DMS153 (cell line): Measurements from ENCODE around the gene RANBP2.

Experiments used
- DNase-seq: peaks from one replicate; lab custom pipeline; 2025; lab: John Stamatoyannopoulos, UW

The RANBP2 gene

GRCh38 chr2:108778857-108779256 lies 59.6 kb downstream of the RANBP2 start:
- no peak for DNase-seq

GRCh38 chr2:108786008-108786353 lies 66.7 kb downstream of the RANBP2 start:
- no peak for DNase-seq

DNA sequence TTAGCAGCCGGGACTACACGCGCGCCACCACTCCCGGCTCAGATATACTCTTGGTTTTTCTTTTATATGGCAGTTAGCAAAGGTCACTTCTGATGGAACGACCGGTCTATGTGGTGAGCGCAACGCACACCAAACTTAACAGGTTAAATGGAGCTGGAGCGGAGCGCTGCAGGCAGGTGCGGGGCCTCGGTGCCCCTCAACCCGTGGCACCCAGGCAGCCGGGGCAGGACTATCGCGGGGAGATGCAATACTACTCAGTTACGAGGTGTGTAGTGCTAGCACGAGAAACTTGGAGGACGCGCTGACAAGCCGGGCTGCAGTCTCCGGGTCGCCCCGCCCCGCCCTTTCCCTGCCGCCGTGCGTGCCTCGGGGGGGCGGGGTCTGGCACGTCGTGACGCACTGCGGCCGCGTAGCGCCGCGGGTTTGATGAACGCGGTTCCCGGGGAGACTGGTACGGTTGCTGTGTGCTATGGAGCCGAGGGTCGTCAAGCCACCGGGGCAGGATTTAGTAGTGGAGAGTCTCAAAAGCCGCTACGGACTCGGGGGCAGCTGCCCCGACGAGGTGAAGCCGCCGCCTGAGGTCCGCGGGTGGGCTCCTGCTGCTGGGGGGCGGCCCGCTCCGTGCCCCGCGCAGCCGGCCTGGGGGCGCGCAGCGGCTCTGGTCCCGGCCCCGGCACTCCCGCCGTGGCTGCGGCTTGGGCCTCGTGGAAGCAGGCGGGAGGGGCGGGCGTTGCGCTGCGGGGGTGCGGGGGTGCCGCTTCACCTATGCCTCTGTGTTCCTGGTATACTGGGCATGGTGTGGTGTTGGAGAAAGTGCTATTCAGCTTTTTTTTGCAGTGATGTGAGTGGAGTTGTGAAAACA lies 67.3 kb downstream of the RANBP2 start, which contains the start of gene CCDC138:
CCDC138 (plus strand) TSS at position 418 of the 862 bp plus-strand sequence; CDS start at position 470, 52 bp downstream.
- DNase-seq, result peak; percentile 75

GRCh38 chr2:108787216-108787541 lies 67.9 kb downstream of the RANBP2 start:
- no peak for DNase-seq

- no peak for DNase-seq
These were observed 83.9 kb downstream of the RANBP2 start for GRCh38 chr2:108803045-108803736.

GRCh38 chr2:108805032-108805431 lies 85.8 kb downstream of the RANBP2 start:
- no peak for DNase-seq

- no peak for DNase-seq
These were observed 86.5 kb downstream of the RANBP2 start for GRCh38 chr2:108805782-108806181.

DNA sequence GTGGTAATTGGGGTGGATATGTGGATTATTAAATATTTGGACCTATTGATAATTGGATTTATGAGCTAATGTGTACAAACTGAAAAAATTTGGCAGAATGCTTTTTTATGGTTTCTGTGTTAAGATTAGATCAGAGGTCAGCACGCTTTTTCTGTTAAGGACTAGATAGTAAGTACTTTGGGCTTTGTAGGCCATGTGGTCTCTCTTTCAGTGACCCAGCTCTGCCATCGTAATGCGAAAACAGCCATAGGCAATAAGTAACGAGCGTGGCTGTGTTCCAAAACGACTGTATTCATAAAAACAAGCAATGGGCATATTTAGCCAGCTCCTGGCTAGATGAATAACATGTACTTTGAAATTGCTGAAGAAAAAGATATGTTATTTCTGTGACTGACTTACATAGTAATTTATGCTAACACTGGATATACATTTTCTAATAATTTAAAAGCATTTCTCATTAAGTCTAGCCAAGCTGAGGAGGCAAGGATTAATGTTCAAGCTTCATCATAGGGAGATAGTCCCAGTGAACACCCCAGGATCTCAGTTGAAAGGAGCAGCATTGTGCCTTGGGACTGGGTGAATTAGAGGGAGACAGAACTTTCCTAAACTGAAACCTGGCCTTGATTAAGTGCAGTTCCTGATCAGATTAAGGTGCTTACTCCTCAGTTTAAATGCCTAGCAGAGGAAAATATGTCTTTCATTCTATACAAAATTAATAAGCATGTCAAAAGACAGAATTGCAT lies 87.3 kb downstream of the RANBP2 start:
- no peak for DNase-seq

GRCh38 chr2:108809936-108810335 lies 90.7 kb downstream of the RANBP2 start:
- DNase-seq, result no peak

DNA sequence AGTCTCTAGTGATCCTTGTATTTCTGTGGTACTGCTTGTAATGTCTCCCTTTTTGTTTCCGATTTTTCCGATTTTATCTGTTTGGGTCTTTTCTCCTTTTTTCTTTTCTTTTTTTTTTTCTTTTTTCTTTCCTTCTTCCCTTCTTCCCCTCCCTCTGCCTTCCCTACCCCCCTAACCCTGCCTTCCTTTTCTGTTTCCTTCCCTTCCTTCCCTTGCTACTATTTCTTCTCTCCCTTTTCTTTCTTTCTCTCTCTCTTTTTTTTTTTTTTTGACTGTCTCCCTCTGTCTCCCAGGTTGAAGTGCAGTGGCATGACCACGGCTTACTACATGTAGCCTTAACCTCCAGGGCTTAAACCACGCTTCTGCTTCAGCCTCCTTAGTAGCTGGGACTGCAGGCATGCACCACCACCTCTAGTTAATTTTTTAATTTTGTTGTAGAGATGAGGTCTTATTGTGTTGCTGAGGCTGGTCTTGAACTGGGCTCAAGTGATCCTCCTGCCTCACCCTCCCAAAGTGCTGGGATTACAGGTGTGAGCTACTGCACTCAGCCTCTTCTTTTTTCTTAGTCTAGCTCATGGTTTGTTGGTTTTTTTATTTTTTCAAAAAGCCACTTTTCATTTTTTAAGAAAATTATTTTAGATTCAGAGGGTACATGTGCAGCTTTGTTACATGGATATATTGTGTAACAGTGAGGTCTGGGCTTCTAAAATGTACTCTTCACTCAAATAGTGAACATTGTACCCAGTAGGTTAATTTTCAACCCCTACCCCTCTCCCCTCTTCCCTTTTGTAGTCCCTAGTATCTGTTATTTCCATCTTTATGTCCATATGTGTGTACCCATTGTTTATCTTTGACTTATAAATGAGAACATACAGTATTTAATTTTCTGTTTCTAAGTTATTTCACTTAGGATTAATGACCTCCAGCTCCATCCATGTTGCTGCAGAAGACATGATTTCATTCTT lies 92.0 kb downstream of the RANBP2 start:
- no peak for DNase-seq

GRCh38 chr2:108813732-108814131 lies 94.5 kb downstream of the RANBP2 start:
- DNase-seq, result no peak

- DNase-seq, result no peak
These were observed 101.2 kb downstream of the RANBP2 start for GRCh38 chr2:108820482-108820881.

GRCh38 chr2:108823286-108823685 lies 104.0 kb downstream of the RANBP2 start:
- no peak for DNase-seq

DNA sequence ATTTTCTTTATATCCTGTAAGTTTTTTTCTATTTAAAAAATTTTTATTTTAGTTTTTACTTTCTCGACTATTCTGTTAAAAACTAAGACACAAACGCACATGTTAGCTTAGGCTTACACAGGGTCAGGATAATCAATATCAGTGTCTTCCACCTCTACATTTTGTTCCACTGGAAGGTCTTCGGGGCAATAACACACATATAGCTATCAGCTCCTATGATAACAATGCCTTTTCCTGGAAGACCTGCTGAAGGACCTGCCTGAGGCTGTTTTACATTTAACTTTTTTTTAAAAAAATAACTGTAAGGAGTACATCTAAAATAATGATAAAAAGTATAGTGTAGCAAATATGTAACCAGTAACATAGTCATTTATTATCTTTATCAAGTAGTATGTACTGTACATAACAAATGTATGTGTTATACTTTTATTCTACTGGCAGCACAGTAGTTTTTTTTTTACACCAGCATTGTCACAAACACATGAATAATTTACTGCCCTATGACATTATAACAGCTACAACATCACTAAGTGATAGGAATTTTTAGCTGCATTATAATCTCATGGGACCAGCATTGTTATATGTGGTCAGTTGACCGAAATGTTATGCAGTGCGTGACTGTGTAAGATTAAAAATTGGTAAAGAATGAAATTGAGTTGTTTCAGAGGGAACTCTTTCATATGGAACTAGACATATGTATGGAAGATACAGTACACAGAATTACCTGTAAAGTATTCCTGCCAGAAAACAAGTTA lies 105.2 kb downstream of the RANBP2 start:
- no peak for DNase-seq

- DNase-seq, result no peak
These were observed 106.0 kb downstream of the RANBP2 start for GRCh38 chr2:108825254-108825653.

GRCh38 chr2:108825736-108826135 lies 106.5 kb downstream of the RANBP2 start:
- DNase-seq, result no peak

DNA sequence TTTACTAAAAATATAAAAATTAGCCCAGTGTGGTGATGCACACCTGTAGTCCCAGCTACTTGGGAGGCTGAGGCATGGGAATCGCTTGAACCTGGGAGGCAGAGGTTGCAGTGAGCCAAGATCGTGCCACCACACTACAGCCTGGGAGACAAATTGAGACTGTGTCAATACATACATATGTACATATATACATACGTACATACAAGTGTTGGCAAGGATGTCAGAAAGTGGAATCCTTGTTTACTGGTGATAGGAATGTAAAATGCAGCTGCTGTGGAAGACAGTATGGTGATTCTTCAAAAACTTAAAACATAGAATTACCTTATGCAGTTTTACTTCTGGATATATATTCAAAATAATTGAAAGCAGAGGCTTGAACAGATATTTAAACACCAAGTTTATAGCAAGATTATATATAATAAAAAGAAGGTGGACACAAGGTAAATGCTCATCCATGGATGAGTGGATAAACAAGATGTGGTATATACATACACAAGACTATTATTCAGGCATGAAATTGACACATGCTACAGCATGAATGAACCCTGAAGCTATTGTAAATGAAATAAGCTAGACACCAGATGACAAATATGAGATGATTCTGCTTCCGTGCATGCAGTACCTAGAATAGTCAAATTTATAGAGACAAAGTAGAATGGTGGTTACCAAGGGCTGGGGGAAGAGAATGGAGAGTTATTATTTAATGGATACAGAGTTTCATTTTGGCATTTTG lies 110.5 kb downstream of the RANBP2 start:
- DNase-seq, result no peak

GRCh38 chr2:108833219-108833618 lies 113.9 kb downstream of the RANBP2 start:
- no peak for DNase-seq

- DNase-seq, result no peak
These were observed 115.3 kb downstream of the RANBP2 start for GRCh38 chr2:108834620-108835019.

DNA sequence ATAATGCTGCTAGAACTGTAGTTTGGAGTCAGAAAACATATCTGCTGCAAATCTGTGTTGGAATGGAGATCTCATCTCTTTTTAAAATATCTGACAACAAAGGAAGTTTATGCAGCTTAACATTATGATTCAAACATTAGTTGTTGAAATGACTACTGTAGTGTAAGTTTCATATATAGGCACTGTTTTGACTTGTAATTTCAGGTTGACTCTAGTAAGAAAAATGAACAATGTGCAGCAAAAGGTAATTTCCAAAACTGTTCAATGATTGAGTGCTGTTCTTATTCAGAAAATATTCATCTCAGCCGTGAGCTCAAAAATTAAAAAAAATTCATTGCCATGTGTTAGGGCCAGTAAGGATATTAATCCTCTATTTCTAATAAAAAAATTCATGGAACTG lies 115.8 kb downstream of the RANBP2 start:
- no peak for DNase-seq
